ENCODE data around the gene CEACAM18.

Gene CEACAM18

GRCh38 chr19:51448411-51449016, 29.8 kb upstream of the CEACAM18 start:
- no peak for TF ChIP-seq TAF1 (IDR thresholded peaks at IDR 0.05; ENCODE audit: low read depth)
- no peak for TF ChIP-seq NFIC (IDR thresholded peaks at IDR 0.05)

- no peak for TF ChIP-seq EP300 (IDR thresholded peaks at IDR 0.05; ENCODE audit: borderline replicate concordance)
- no peak for TF ChIP-seq YY1 (IDR thresholded peaks at IDR 0.05; ENCODE audit: low read depth)
- TF ChIP-seq REST (IDR thresholded peaks at IDR 0.05; ENCODE audit: low read depth), result no peak
- TF ChIP-seq TEAD4 (IDR thresholded peaks at IDR 0.05), result no peak
- TF ChIP-seq MAX (IDR thresholded peaks at IDR 0.05), result no peak
These were observed 27.5 kb upstream of the CEACAM18 start for GRCh38 chr19:51450730-51451307.

- TF ChIP-seq MAX (IDR thresholded peaks at IDR 0.05) (no peak), CEBPB (IDR thresholded peaks at IDR 0.05) (no peak), RAD21 (IDR thresholded peaks at IDR 0.05; ENCODE audit: low read depth) (no peak), REST (IDR thresholded peaks at IDR 0.05; ENCODE audit: low read depth) (no peak), USF1 (IDR thresholded peaks at IDR 0.05) (no peak), CREB1 (IDR thresholded peaks at IDR 0.05; ENCODE audit: low read depth) (no peak), TCF12 (IDR thresholded peaks at IDR 0.05; ENCODE audit: low read depth) (no peak), TEAD4 (IDR thresholded peaks at IDR 0.05) (no peak)
These were observed 21.6 kb upstream of the CEACAM18 start for GRCh38 chr19:51456541-51457290.

- TF ChIP-seq RAD21 (IDR thresholded peaks at IDR 0.05; ENCODE audit: low read depth) (no peak), TAF1 (IDR thresholded peaks at IDR 0.05; ENCODE audit: low read depth) (no peak), TEAD4 (IDR thresholded peaks at IDR 0.05) (no peak), EP300 (IDR thresholded peaks at IDR 0.05; ENCODE audit: borderline replicate concordance) (no peak), MAX (IDR thresholded peaks at IDR 0.05) (no peak), FOXM1 (IDR thresholded peaks at IDR 0.05; ENCODE audit: borderline replicate concordance, low read depth) (no peak), YY1 (IDR thresholded peaks at IDR 0.05; ENCODE audit: low read depth) (no peak), TCF12 (IDR thresholded peaks at IDR 0.05; ENCODE audit: low read depth) (no peak), NFIC (IDR thresholded peaks at IDR 0.05) (no peak), CEBPB (IDR thresholded peaks at IDR 0.05) (no peak), CREB1 (IDR thresholded peaks at IDR 0.05; ENCODE audit: low read depth) (no peak), EGR1 (IDR thresholded peaks at IDR 0.05) (no peak), ZBTB7A (IDR thresholded peaks at IDR 0.05; ENCODE audit: low read depth) (no peak), REST (IDR thresholded peaks at IDR 0.05; ENCODE audit: low read depth) (no peak), USF1 (IDR thresholded peaks at IDR 0.05) (no peak)
These were observed 20.9 kb upstream of the CEACAM18 start for GRCh38 chr19:51457351-51458013.

All from Ishikawa (cell line).